GM20000 (cell line): ENCODE results near the gene PRODH2.
A peak's percentile ranks its signal among the peaks of the same experiment; 100 is the strongest.
"Not testable (repeated sequence)": the region's sequence is repeated elsewhere in the genome, so short reads cannot be mapped to it uniquely, and the experiment has no call there.

Experiments used
- DNase-seq: peaks from one replicate; pipeline ENCODE4 v3.0.0; 2012; ENCODE audit warnings: low spot score
- TF ChIP-seq, protein P1 (sequence below): IDR thresholded peaks from 2 replicates; pipeline ENCODE4 v1.5.1; 2012; ENCODE audit warnings: mild to moderate bottlenecking, control low read depth; ENCODE audit errors: extremely low read depth, missing control alignments

PRODH2 gene

DNA sequence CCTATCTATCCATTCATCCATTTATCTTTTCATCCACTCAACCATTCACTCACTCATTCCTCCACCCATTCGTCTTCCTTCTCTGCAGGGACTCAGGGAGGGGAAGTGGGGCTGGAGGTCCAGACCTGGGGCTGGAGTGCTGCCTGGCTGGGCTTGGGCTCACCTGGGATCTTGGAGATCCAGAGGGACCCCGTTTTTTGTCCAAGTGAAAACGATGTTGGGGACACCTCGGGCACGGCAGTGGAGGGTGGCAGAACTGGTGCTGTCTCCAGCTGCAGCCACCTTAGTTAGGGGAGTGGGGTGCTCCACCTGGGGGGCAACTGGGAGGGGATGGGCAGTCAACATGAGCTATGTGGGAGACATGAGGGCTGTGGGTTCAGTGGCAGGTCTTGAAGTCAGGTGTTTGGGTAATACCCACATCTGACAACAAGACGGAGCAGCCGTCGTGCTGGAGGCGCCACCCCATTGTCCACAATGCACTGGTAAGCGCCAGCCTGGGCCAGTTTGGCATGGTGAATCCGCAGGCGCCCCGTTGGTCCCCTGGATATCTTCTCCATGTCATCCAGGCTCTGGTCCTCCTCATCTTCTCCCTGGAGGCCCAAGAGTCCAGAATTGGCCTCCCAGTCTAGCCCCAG lies 29.4 kb upstream of the PRODH2 start:
- TF ChIP-seq, protein P1, sequence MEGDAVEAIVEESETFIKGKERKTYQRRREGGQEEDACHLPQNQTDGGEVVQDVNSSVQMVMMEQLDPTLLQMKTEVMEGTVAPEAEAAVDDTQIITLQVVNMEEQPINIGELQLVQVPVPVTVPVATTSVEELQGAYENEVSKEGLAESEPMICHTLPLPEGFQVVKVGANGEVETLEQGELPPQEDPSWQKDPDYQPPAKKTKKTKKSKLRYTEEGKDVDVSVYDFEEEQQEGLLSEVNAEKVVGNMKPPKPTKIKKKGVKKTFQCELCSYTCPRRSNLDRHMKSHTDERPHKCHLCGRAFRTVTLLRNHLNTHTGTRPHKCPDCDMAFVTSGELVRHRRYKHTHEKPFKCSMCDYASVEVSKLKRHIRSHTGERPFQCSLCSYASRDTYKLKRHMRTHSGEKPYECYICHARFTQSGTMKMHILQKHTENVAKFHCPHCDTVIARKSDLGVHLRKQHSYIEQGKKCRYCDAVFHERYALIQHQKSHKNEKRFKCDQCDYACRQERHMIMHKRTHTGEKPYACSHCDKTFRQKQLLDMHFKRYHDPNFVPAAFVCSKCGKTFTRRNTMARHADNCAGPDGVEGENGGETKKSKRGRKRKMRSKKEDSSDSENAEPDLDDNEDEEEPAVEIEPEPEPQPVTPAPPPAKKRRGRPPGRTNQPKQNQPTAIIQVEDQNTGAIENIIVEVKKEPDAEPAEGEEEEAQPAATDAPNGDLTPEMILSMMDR: no peak
- DNase-seq: no peak

DNA sequence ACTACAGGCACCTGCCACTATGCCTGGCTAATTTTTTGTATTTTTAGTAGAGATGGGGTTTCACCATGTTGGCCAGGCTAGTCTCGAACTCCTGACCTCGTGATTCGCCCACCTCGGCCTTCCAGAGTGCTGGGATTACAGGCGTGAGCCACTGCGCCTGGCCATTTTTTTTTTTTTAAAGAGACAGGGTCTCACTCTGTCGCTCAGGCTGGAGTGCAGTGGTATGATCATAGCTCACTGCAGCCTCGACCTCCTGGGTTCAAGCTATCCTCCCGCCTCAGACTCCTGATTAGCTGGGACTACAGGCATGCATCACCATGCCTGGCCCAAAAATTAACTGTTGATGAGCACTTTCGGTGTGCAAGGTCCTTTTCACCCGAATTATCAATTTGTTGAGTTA lies 23.5 kb upstream of the PRODH2 start:
- not testable (repeated sequence) for DNase-seq

DNA sequence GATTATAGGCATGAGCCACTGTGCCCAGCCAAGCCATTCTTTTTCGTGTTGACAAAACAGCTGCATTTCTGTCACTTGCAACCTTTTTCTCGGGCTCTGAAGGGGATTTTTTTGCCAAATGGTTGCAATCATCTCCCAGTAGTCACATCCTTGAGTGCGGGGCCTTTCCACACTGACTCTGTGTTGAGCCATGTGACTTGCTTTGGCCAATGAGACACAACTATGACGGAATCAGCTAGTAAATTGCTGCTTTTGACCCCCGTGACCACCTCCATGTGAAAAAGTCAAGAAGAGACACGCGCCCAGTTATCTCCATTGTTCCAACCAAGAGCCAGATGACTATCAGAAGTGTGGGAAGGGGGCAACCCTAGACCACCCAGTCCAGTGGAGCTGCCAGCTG lies 21.3 kb upstream of the PRODH2 start:
- TF ChIP-seq, protein P1: no peak
- no peak for DNase-seq

DNA sequence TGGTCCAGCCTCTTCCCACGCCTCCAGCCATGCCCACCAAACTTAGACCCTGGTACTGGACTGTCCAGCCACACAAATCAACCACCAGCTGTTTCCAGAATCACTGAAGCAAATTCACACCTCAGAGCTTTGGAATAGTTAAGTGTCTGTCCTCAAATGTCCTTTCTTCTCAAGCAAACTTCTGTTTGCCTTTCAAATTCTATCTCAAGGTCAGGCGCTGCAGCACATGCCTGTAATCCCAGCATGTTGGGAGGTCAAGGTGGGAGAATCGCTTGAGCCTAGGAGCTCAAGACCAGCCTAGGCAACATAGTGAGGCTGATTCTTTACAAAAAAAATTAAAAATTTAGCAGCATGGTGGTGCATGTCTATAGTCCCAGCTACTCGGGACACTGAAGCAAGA lies 19.4 kb upstream of the PRODH2 start:
- TF ChIP-seq, protein P1: no peak
- no peak for DNase-seq

DNA sequence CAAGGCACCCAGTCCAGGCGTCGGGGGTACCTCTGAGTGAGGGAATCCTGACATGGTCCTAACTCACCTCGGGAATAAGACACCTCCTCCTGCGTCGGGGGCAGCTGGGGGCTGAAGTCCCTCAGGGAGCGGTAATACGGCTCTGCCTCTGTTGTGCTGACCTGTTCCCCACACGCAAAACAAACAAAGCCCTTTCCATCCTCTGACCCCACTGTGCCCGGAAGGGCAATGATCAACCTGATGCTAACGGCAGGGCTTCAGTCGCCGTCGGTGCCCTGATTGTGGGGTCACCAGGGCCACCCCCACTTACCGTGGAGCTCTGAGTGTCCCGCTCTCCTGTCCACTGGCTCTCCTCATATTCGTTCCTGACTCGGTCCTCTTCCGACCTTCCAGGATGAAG lies 18.3 kb upstream of the PRODH2 start:
- TF ChIP-seq, protein P1: no peak
- no peak for DNase-seq

DNA sequence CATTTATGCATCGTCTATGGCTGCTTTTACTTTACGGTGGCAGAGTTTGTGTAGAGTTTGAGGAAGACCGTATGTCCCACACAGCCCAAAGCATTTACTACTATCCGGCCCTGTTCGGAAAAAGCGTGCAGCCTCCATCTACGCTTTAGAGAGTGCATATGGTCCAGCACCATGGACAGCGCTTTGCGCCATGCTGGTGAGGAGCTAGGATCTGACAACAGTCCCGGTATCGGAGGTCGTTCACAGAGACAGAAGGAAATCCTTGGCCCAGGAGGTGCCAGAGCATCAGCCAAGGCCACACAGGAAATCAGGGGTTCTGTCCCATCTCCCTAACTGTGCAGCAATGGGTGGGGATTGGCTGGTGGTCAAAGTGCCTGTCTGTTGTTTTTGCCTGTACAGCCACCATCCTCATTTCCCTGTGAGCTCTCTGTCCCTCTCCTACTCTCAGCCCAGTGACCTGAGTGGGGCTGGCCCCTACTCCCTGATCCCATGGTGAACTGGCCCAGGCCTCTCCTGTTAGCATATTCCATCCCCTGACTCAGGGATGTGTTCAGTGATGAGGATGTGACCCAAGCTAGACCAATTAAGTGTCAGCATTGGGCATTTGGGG lies 16.2 kb upstream of the PRODH2 start:
- peak; percentile 65 for DNase-seq

DNA sequence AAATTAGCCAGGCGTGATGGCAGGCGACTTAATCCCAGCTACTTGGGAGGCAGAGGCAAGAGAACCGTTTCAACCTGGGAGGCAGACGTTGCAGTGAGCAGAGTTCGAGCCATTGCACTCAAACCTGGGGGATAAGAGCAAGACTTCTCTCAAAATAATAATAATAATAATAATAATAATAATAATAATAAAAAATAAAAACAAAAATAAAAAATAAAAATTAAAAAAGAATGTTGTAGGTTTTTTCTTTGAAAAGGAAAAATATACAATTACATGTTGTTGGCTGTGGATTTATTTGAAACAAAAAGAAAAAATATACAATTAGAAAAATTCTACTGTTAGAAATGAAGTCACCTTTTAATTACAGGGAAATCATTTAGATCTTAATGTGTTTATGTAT lies 11.5 kb upstream of the PRODH2 start:
- no peak for DNase-seq
- TF ChIP-seq, protein P1: no peak

More for the DNA sequence above, 16.2 kb upstream of the PRODH2 start:
- TF ChIP-seq, protein P1: no peak

DNA sequence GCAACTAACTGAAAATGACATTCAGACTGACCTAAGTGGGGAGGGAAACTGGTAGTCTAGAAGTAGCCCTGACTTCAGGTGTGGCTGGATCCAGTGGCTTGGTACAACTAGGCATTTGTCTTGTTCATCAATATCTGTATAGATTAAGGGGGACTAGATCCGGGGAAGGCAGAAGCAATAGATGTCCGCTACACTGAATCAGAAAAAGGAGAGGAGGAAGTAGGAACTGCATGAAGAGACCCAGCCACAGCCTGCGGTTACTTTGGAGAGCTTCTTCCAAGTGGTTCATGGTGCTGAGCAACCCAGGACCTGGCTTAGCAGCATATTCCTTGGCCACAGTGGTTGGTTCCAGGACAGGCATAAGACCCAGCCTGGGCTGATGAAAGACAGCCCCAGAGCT lies 9.9 kb upstream of the PRODH2 start:
- no peak for DNase-seq
- TF ChIP-seq, protein P1: no peak
